ENCODE results near the gene CYP4F2. TPM values are rescaled to one million over a fixed set of nuclear protein-coding genes. Genes with fewer than 3 reads are reported as not detected.
"Not testable (repeated sequence)": the region's sequence is repeated elsewhere in the genome, so short reads cannot be mapped to it uniquely, and the experiment has no call there.

Gene CYP4F2
- total and polyA plus RNA-seq, 2 donors (not counting 1 experiment from before 2014, with no cell fraction given): not detected

DNA sequence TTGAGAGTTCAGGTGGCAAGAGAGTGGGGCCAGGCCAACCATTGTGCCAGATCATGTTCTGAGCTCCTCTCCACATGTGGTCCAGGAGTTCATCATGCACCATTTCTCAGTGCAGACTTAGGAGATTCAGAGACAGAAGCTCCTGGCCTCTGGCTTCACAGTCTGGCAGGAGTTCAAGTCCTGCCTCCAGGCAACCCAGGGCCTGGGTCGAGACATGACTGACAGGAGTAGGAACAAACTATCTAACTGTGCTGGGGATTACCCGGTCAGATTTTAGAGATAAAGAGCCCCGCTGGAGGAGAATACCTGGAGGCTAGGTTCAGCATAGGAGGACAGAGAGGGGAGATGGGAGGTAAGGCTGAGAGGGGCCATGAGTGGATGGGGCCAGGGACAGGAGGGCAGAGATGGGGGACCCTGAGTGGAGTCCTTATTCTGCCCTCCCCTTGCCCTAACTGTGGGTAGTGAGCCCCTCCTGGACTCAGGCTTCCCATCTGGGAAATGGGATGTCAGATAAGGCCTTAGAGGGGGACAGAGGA, 37.4 kb upstream of the CYP4F2 start:
- Histone ChIP-seq H3K4me2 (ENCODE audit: extremely low read depth, insufficient read depth, low read length) (no peak overlapping the region), H3K36me3 (ENCODE audit: control insufficient read depth, insufficient read depth, low read length) (no peaks in the 10 kb centered on the region)

DNA sequence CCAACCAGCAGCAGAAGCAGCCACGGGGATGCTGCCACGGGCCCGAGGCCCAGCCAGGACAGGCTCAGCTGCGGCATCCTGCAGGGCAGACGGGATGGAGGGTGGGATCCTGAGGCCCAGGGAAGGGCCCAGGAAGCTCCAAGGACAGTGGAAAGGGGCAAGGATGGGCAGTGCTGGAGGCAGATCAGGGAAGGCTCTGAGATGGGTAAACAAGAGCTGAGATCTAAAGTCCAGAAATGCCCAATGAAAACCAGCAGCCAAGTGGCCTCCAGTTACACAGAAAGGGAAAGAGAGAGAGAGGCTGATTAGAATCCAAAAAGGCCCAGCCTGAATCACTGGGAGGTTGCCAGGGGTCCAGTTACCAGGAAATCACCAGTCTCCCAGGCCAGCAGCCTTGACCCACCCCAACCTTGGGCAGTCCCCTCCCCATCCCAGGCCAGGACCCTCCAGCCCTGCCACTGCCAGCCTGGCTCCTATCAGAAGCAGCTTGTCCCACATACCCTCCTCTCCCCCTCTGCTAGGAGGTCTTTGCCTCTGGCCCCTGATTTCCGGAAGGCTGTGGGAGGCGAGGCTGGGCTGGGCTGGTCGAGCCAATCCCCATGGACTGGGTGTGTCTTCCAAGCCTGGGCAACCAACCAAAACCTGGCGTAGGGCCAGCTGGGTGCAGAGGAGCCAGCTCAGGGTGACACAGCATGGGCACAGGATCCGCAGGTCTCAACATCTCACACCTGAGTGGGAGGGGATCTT, 36.6 kb upstream of the CYP4F2 start, which contains the start of gene CYP4F11:
TSS of gene CYP4F11 (minus strand) at position 198 of the 747 bp plus-strand sequence. CDS start at position 77, 121 bp downstream.
- H4K20me1 ChIP-seq (ENCODE audit: control insufficient read depth, extremely low read depth, insufficient read depth, low read length): no peaks in the 10 kb centered on the region
- H3K36me3 ChIP-seq (ENCODE audit: control insufficient read depth, insufficient read depth, low read length): no peaks in the 10 kb centered on the region
- no peak within 1 kb of the TSS for H3K27ac ChIP-seq (ENCODE audit: insufficient read depth, low read length)
- no peak for TF ChIP-seq EZH2 (IDR thresholded peaks at IDR 0.05; ENCODE audit: low read length, missing control alignments)
- TF ChIP-seq, protein P1, sequence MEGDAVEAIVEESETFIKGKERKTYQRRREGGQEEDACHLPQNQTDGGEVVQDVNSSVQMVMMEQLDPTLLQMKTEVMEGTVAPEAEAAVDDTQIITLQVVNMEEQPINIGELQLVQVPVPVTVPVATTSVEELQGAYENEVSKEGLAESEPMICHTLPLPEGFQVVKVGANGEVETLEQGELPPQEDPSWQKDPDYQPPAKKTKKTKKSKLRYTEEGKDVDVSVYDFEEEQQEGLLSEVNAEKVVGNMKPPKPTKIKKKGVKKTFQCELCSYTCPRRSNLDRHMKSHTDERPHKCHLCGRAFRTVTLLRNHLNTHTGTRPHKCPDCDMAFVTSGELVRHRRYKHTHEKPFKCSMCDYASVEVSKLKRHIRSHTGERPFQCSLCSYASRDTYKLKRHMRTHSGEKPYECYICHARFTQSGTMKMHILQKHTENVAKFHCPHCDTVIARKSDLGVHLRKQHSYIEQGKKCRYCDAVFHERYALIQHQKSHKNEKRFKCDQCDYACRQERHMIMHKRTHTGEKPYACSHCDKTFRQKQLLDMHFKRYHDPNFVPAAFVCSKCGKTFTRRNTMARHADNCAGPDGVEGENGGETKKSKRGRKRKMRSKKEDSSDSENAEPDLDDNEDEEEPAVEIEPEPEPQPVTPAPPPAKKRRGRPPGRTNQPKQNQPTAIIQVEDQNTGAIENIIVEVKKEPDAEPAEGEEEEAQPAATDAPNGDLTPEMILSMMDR (conservative IDR thresholded peaks at IDR 0.05 in 1 of 2, IDR thresholded peaks at IDR 0.05 in 1 of 2; ENCODE audit: low read depth in 1 of 2, low read length in 2 of 2): no peak
- H3K4me2 ChIP-seq (ENCODE audit: extremely low read depth, insufficient read depth, low read length): no peak within 1 kb of the TSS
- no peak within 1 kb of the TSS for H2AFZ ChIP-seq (ENCODE audit: low read length)
- H3K4me3 ChIP-seq (replicated peaks in 1 of 4; ENCODE audit: control extremely low read depth in 1 of 4, insufficient read depth in 1 of 4, low read depth in 3 of 4, low read length in 4 of 4): no peak within 1 kb of the TSS
- no peaks in the 10 kb centered on the region for H3K27me3 ChIP-seq (ENCODE audit: control insufficient read depth, insufficient read depth, low read length)
- H3K9me3 ChIP-seq (ENCODE audit: control insufficient read depth, insufficient read depth, low read depth, low read length): no peaks in the 10 kb centered on the region
- H3K79me2 ChIP-seq (ENCODE audit: control insufficient read depth, insufficient read depth, low read length): no peaks in the 10 kb centered on the region
- no peak within 1 kb of the TSS for H3K9ac ChIP-seq (ENCODE audit: insufficient read depth, low read length)
- no peaks in the 10 kb centered on the region for H3K4me1 ChIP-seq (ENCODE audit: control insufficient read depth, extremely low read depth, insufficient read depth, low read length)
- DNase-seq (ENCODE audit: low read depth in 2 of 2): no peak

More for the DNA sequence above, 37.4 kb upstream of the CYP4F2 start:
- Histone ChIP-seq H3K79me2 (ENCODE audit: control insufficient read depth, insufficient read depth, low read length) (no peaks in the 10 kb centered on the region), H3K9ac (ENCODE audit: insufficient read depth, low read length) (no peak overlapping the region), H3K9me3 (ENCODE audit: control insufficient read depth, insufficient read depth, low read depth, low read length) (no peaks in the 10 kb centered on the region), H3K27me3 (ENCODE audit: control insufficient read depth, insufficient read depth, low read length) (no peaks in the 10 kb centered on the region), H3K4me1 (ENCODE audit: control insufficient read depth, extremely low read depth, insufficient read depth, low read length) (no peaks in the 10 kb centered on the region), H3K27ac (ENCODE audit: insufficient read depth, low read length) (no peak overlapping the region), H4K20me1 (ENCODE audit: control insufficient read depth, extremely low read depth, insufficient read depth, low read length) (no peaks in the 10 kb centered on the region), H3K4me3 (replicated peaks in 1 of 4; ENCODE audit: control extremely low read depth in 1 of 4, insufficient read depth in 1 of 4, low read depth in 3 of 4, low read length in 4 of 4) (no peak overlapping the region), H2AFZ (ENCODE audit: low read length) (no peak overlapping the region)
- no peak for TF ChIP-seq EZH2 (IDR thresholded peaks at IDR 0.05; ENCODE audit: low read length, missing control alignments)
- TF ChIP-seq, protein P1 (conservative IDR thresholded peaks at IDR 0.05 in 1 of 2, IDR thresholded peaks at IDR 0.05 in 1 of 2; ENCODE audit: low read depth in 1 of 2, low read length in 2 of 2): no peak
- no peak for DNase-seq (ENCODE audit: low read depth in 2 of 2)

DNA sequence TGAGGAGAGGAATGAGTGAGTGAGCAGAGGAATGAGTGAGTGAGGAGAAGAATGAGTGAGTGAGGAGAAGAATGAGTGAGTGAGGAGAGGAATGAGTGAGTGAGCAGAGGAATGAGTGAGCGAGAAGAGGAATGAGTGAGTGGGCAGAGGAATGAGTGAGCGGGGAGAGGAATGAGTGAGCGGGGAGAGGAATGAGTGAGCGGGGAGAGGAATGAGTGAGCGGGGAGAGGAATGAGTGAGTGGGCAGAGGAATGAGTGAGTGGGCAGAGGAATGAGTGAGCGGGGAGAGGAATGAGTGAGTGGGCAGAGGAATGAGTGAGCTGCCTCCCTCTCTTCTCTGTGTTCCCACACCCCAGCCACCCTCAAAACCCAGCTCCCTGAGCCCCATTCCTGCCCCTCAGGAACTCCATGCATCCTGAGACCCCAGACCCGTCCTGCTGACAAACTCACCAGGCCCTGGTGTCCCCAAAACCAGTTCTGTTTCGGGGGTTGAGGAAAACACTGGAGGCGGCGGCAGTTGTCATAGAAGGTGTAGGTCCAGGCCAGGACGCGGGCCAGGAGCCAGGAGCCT, 36.0 kb upstream of the CYP4F2 start:
- not testable (repeated sequence) for H3K79me2 ChIP-seq (ENCODE audit: control insufficient read depth, insufficient read depth, low read length); H3K9ac ChIP-seq (ENCODE audit: insufficient read depth, low read length); H3K4me1 ChIP-seq (ENCODE audit: control insufficient read depth, extremely low read depth, insufficient read depth, low read length); H2AFZ ChIP-seq (ENCODE audit: low read length); DNase-seq (ENCODE audit: low read depth in 2 of 2); H3K27ac ChIP-seq (ENCODE audit: insufficient read depth, low read length); H3K9me3 ChIP-seq (ENCODE audit: control insufficient read depth, insufficient read depth, low read depth, low read length); H3K36me3 ChIP-seq (ENCODE audit: control insufficient read depth, insufficient read depth, low read length); H4K20me1 ChIP-seq (ENCODE audit: control insufficient read depth, extremely low read depth, insufficient read depth, low read length); H3K4me3 ChIP-seq (replicated peaks in 1 of 4; ENCODE audit: control extremely low read depth in 1 of 4, insufficient read depth in 1 of 4, low read depth in 3 of 4, low read length in 4 of 4); H3K4me2 ChIP-seq (ENCODE audit: extremely low read depth, insufficient read depth, low read length); H3K27me3 ChIP-seq (ENCODE audit: control insufficient read depth, insufficient read depth, low read length)
